Measurements from ENCODE around the gene GPHN. TPM values are rescaled to one million over a fixed set of nuclear protein-coding genes. Genes with fewer than 3 reads are reported as not detected.

GPHN gene
- total and polyA plus RNA-seq, 10 of the 15 experiments (the other 5 are each of a cell fraction or from before 2014, with no cell fraction given), result 22.3 to 48.8 (median 33.1) TPM

DNA sequence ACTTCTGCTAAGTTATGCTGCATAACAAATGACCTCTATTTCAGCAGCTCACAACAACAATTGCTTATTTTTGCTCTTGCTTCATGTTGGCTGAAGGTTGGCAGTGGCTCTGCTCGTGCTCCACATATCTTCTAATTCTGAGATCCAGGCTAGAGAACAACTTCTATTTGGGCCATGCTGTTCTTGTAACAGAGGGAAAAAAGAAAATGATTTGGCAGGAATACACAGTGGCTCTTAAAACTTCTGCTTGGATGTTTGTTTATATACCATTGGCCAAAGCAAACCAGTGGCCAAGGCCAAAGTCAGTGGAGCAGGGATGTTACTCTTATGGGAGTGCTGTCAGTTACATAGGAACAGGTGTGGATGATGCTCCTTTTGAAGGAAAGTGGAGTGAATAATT lies 32.1 kb downstream of the GPHN start:
- Histone ChIP-seq H3K4me3 (no peak overlapping the region), H4K20me1 (ENCODE audit: control insufficient read depth, insufficient read depth) (no peaks in the 10 kb centered on the region), H3K36me3 (ENCODE audit: control insufficient read depth in 2 of 2, insufficient read depth in 2 of 2, low read length in 1 of 2) (no peaks in the 10 kb centered on the region), H3K9me3 (replicated peaks; ENCODE audit: control insufficient read depth, insufficient read depth, low read length) (peaks cover 3% of the 10 kb centered on the region), H3K4me1 (ENCODE audit: control insufficient read depth, insufficient read depth, low read length) (no peaks in the 10 kb centered on the region), H3K79me2 (ENCODE audit: control insufficient read depth, insufficient read depth, low read length) (peaks cover 40% of the 10 kb centered on the region), H3K4me2 (ENCODE audit: control insufficient read depth, insufficient read depth) (no peak overlapping the region), H2AFZ (ENCODE audit: control insufficient read depth, low read depth, low read length) (no peak overlapping the region), H3K27ac (ENCODE audit: control insufficient read depth, insufficient read depth) (no peak overlapping the region), H3K27me3 (replicated peaks in 1 of 2; ENCODE audit: control insufficient read depth in 2 of 2, insufficient read depth in 2 of 2, low read length in 1 of 2) (no peaks in the 10 kb centered on the region), H3K9ac (ENCODE audit: control insufficient read depth, insufficient read depth, low read length) (no peak overlapping the region)
- FAIRE-seq (no peak), DNase-seq (ENCODE audit: low read depth, low spot score) (no peak), ATAC-seq (no peak)
- intact Hi-C loops (cut with micrococcal nuclease; ENCODE audit: unreplicated experiment) (no loop called here), in situ Hi-C loops (cut with MboI) (no loop called here)
- no peak for TF ChIP-seq DPF2 (IDR thresholded peaks at IDR 0.05)
- TF ChIP-seq IKZF2 (IDR thresholded peaks at IDR 0.05), result no peak
- TF ChIP-seq BMI1 (IDR thresholded peaks at IDR 0.05; ENCODE audit: borderline replicate concordance), result no peak
- no peak for TF ChIP-seq SIX5 (IDR thresholded peaks at IDR 0.05; ENCODE audit: low read depth, low read length, severe bottlenecking)
- TF ChIP-seq, protein P1, sequence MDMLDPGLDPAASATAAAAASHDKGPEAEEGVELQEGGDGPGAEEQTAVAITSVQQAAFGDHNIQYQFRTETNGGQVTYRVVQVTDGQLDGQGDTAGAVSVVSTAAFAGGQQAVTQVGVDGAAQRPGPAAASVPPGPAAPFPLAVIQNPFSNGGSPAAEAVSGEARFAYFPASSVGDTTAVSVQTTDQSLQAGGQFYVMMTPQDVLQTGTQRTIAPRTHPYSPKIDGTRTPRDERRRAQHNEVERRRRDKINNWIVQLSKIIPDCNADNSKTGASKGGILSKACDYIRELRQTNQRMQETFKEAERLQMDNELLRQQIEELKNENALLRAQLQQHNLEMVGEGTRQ (IDR thresholded peaks at IDR 0.05; ENCODE audit: borderline replicate concordance, low read depth, low read length), result no peak
- no peak for TF ChIP-seq POLR2AphosphoS2 (IDR thresholded peaks at IDR 0.05; ENCODE audit: low read depth, low read length)
- TF ChIP-seq, protein P2, sequence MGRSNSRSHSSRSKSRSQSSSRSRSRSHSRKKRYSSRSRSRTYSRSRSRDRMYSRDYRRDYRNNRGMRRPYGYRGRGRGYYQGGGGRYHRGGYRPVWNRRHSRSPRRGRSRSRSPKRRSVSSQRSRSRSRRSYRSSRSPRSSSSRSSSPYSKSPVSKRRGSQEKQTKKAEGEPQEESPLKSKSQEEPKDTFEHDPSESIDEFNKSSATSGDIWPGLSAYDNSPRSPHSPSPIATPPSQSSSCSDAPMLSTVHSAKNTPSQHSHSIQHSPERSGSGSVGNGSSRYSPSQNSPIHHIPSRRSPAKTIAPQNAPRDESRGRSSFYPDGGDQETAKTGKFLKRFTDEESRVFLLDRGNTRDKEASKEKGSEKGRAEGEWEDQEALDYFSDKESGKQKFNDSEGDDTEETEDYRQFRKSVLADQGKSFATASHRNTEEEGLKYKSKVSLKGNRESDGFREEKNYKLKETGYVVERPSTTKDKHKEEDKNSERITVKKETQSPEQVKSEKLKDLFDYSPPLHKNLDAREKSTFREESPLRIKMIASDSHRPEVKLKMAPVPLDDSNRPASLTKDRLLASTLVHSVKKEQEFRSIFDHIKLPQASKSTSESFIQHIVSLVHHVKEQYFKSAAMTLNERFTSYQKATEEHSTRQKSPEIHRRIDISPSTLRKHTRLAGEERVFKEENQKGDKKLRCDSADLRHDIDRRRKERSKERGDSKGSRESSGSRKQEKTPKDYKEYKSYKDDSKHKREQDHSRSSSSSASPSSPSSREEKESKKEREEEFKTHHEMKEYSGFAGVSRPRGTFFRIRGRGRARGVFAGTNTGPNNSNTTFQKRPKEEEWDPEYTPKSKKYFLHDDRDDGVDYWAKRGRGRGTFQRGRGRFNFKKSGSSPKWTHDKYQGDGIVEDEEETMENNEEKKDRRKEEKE (IDR thresholded peaks at IDR 0.05), result no peak
- no peak for TF ChIP-seq BHLHE40 (IDR thresholded peaks at IDR 0.05; ENCODE audit: borderline replicate concordance in 1 of 2, low read depth in 2 of 2, low read length in 1 of 2)
- TF ChIP-seq HCFC1 (IDR thresholded peaks at IDR 0.05; ENCODE audit: low read length), result no peak
- no peak for TF ChIP-seq MYC (IDR thresholded peaks at IDR 0.05; ENCODE audit: insufficient read depth, insufficient read length, insufficient replicate concordance, low read length, severe bottlenecking)
- TF ChIP-seq ATF7 (IDR thresholded peaks at IDR 0.05; ENCODE audit: low read depth), result no peak
- TF ChIP-seq, protein P3, sequence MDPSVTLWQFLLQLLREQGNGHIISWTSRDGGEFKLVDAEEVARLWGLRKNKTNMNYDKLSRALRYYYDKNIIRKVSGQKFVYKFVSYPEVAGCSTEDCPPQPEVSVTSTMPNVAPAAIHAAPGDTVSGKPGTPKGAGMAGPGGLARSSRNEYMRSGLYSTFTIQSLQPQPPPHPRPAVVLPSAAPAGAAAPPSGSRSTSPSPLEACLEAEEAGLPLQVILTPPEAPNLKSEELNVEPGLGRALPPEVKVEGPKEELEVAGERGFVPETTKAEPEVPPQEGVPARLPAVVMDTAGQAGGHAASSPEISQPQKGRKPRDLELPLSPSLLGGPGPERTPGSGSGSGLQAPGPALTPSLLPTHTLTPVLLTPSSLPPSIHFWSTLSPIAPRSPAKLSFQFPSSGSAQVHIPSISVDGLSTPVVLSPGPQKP (IDR thresholded peaks at IDR 0.05; ENCODE audit: low read depth, low read length), result no peak
- TF ChIP-seq EP300 (IDR thresholded peaks at IDR 0.05; ENCODE audit: borderline replicate concordance in 1 of 2, control insufficient read depth in 1 of 2, low read depth in 2 of 2, low read length in 2 of 2), result no peak
- no peak for TF ChIP-seq ZNF217 (IDR thresholded peaks at IDR 0.05)
- TF ChIP-seq EZH2 (IDR thresholded peaks at IDR 0.05; ENCODE audit: borderline replicate concordance, control insufficient read depth, low read depth, low read length), result no peak
- TF ChIP-seq JUND (IDR thresholded peaks at IDR 0.05; ENCODE audit: low read depth, low read length), result no peak
- TF ChIP-seq TCF7 (IDR thresholded peaks at IDR 0.05; ENCODE audit: borderline replicate concordance), result no peak
- no peak for TF ChIP-seq POLR2AphosphoS5 (IDR thresholded peaks at IDR 0.05; ENCODE audit: low read length)
- no peak for TF ChIP-seq CBFB (IDR thresholded peaks at IDR 0.05; ENCODE audit: low read depth)
- no peak for TF ChIP-seq CHD1 (IDR thresholded peaks at IDR 0.05; ENCODE audit: low read depth, low read length)
- SMC1A ChIA-PET (ENCODE audit: uncharacterized antibody, unreplicated experiment), result no interaction called here
- CTCF ChIA-PET, result no interaction called here
- POLR2A ChIA-PET, result no interaction called here
- RAD21 ChIA-PET (ENCODE audit: unreplicated experiment), result no interaction called here
- 100% methylated on average over 1 of the region's 1 CpG for WGBS (ENCODE audit: insufficient coverage, insufficient replicate concordance, low lambda C conversion rate, missing lambda C conversion rate)
- BruUV-seq (replicated peaks), result no TSS peak
